Ovary (tissue), 3 donors: ENCODE measurements around the gene CLRN2.

ENCODE experiments used
- EP300 ChIP-seq: sonication (generic); formaldehyde crosslinking; IDR thresholded peaks from one replicate; pipeline ENCODE4 v1.6.1; 2017; ENCODE audit warnings: antibody characterized with exemption
- TF ChIP-seq, protein P1 (sequence below), 3 donors: fragments of 450-650 bp in 2 of 3; fragments of 200-600 bp in 1 of 3; IDR thresholded peaks; one replicate each; pipeline versions ENCODE4 v1.5.1 to v1.8.0; 2016 to 2022; ENCODE audit warnings: antibody characterized with exemption in 3 of 3, mild to moderate bottlenecking in 1 of 3
- donor health status: DM: no; HTN: no; CAD: no.

DNA sequence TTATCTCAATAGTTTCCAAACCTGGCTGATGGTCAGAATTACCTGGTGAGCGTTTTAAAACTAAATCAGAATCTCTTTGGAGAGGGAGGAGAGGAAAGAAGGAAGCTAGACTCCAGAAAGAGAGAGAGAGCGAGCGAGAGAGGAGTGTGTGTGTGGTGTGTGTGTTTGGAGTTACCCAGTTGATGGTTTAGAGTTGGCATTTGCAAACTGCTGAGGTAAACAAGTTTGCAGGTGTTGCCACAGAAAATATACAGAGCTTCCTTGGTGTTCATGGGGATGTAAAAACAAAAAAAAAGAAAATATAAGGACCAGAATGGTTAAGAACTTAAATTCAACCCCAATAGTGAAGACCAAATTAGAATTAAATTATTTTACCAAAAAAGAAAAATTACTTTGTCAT is 35.6 kb downstream of the CLRN2 start:
- TF ChIP-seq EP300: no peak
- TF ChIP-seq, protein P1, sequence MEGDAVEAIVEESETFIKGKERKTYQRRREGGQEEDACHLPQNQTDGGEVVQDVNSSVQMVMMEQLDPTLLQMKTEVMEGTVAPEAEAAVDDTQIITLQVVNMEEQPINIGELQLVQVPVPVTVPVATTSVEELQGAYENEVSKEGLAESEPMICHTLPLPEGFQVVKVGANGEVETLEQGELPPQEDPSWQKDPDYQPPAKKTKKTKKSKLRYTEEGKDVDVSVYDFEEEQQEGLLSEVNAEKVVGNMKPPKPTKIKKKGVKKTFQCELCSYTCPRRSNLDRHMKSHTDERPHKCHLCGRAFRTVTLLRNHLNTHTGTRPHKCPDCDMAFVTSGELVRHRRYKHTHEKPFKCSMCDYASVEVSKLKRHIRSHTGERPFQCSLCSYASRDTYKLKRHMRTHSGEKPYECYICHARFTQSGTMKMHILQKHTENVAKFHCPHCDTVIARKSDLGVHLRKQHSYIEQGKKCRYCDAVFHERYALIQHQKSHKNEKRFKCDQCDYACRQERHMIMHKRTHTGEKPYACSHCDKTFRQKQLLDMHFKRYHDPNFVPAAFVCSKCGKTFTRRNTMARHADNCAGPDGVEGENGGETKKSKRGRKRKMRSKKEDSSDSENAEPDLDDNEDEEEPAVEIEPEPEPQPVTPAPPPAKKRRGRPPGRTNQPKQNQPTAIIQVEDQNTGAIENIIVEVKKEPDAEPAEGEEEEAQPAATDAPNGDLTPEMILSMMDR (IDR thresholded peaks at IDR 0.05): no peak
